GM21367 (cell line): ENCODE results near the gene CLCA4.

Experiments
- ATAC-seq: cut with Tn5 transposase; IDR thresholded peaks from one replicate; pipeline ENCODE4 v1.9.1; 2021; ENCODE audit not compliant: unreplicated experiment

CLCA4 gene, protein sequence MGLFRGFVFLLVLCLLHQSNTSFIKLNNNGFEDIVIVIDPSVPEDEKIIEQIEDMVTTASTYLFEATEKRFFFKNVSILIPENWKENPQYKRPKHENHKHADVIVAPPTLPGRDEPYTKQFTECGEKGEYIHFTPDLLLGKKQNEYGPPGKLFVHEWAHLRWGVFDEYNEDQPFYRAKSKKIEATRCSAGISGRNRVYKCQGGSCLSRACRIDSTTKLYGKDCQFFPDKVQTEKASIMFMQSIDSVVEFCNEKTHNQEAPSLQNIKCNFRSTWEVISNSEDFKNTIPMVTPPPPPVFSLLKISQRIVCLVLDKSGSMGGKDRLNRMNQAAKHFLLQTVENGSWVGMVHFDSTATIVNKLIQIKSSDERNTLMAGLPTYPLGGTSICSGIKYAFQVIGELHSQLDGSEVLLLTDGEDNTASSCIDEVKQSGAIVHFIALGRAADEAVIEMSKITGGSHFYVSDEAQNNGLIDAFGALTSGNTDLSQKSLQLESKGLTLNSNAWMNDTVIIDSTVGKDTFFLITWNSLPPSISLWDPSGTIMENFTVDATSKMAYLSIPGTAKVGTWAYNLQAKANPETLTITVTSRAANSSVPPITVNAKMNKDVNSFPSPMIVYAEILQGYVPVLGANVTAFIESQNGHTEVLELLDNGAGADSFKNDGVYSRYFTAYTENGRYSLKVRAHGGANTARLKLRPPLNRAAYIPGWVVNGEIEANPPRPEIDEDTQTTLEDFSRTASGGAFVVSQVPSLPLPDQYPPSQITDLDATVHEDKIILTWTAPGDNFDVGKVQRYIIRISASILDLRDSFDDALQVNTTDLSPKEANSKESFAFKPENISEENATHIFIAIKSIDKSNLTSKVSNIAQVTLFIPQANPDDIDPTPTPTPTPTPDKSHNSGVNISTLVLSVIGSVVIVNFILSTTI

DNA sequence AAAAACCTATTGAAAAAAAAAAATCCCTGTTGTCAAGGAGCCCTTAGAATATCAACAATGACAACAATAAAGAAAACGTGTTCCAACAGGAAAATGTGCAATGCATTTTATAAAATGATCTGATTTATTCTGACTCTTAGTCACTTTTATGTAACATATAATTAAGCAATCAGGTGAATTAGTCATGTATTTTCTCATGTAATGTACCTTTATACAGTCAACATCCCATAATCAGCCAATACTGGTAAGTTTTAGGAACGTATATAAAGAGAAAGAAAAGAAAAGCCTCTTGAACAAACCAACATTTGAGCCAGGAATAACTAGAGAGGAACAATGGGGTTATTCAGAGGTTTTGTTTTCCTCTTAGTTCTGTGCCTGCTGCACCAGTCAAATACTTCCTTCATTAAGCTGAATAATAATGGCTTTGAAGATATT lies at the start of gene CLCA4:
TSS of gene CLCA4 (plus strand) at position 292 of the 435 bp plus-strand sequence. CDS start at position 334, 42 bp downstream.
- no peak for ATAC-seq

DNA sequence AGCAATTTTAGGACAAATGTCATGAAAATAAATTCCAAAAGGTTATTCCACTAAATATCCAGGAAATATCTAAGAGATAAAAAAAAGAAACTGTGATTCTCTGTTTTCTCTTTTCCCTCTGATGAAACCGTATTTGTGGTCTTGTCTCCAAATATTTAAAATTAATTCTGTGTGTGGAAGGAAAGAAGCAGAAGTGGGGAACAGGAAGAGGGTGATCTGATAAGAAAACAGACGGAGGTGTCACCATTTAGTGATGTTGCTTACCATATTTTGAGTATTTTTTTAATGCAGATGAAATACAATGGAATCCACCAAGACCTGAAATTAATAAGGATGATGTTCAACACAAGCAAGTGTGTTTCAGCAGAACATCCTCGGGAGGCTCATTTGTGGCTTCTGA lies 48.6 kb upstream of the CLCA4 start:
- ATAC-seq = no peak

DNA sequence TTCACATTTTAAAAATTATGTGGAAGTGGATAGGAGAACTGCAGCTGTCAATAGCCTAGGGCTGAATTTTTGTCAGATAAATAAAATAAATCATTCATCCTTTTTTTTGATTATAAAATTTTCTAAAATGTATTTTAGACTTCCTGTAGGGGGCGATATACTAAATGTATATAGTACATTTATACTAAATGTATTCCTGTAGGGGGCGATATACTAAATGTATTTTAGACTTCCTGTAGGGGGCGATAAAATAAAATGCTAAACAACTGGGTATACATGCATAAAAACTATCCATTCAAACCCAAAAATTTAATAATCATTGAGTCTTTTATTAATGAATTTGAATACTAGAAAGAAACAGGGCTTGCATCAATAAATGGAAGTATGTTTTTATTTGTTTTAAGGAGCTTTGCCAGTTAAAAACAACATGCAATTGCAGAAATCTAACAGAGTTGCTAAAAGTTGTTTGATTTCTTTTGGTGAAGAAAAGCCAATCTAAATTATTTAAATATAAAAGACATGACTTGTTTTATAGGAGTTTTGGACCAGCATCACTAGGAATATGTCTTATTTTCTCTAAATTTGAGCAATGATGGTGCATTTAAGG lies 46.8 kb upstream of the CLCA4 start:
- no peak for ATAC-seq

DNA sequence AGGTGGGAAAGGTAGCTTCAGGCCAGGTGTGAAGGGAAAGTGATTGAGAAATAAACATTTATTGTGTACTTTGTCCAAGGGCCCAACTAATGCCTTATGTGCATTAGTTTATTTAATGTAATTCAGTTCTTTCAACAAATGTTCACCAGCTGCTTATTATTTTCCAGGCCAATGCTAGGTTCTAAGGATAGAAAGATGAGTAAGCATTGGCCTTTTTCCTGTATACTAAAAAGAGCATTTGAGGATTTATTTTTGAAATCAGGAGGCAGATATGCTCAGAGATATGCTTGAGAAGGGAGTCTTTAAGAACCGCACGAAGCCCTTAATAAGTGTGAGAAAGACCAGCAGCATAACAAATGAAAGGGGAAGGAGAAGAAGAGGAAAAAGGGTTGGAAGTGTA lies 46.2 kb upstream of the CLCA4 start:
- ATAC-seq = no peak

DNA sequence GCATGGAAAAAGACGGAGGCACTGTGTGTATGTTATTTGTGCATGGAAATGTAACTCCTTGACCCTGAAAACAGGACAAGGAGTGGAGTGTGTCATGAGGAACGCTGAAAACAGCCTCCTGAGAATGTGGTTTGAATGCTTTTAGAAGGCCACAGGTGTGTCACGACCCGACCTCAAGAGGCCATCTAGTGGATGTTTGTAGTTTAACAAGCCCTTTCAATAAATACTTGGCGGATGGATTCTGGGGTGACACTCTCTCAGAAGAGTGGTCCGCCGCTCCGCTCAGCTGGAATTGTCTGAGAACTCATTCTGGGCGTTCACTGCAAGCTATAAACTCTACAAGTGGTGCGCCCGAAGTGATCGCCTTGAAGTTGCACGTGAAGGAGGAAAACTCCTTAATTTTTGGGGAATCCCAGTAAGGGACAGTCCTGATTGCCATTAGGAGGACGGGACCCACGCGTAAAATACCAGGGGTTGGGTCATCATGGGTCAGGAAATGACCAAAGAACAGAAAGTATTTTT lies 44.7 kb upstream of the CLCA4 start:
- ATAC-seq = peak; percentile 69

DNA sequence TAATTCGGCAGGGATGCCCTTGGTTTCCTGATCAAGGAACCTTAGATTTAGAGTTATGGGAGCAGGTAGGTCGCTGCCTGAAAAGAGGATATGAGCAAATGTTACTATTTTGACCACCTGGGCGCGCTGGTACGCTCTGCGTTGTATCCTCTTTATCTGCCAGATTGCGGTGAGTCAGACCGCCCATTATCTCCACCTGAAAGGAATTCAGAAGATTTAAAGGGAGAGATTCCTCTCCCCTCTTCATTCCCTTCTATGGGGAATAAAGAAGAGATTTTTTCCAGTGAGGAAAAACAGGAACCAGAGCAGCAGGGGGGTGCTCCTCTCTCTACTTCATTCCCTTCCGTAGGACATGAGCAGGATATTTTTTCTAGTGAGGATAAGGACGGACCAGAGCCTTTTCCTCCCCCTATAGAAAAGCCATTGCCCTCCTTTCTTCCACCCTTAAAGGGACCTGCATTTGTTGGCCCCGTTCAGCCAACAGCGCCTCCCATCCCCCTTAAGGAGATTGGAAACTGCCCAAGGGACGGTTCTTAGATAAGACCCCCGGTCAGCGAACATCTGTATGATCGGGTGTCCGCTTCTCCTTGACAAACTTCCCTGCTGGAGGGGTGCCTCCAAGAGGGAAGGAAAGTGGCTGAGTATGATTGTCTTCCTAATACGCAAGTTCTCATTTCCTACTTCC lies 44.0 kb upstream of the CLCA4 start:
- ATAC-seq = no peak

DNA sequence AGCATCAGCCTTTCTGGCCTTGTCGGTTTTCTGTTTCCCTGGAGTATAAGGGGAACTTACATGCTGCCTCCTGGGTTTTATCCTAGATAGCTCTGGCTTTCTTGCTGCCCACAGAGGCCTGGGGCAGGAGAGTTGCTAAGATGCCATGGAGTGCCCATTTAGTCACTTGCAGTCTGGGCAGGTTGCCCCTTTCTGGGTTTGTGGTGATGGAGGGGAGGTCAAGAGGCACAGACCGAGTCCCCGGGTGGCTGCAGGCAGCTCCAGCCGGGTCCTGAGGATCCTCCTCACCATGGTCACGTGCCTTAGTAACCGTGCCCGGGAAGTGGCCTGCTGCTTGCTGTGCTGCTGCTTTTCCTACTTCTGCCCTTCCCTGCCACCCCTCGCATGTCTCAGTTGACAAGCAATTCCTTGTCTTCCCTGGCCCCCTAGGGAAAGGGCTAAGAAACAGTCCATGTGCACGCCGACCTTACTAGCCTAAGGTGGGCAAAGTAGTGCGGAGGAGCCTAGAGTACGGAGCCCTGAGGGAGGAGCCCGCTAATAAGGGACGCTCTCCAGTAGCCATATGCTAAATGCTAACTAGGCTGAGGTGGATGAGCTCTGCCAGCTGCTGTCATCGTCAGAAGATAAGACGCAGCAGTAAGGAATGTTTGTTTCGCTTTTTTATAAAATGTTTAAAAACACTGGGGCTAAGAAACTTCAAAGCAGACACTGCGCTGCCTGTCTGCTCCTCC lies 43.3 kb upstream of the CLCA4 start:
- ATAC-seq = no peak

DNA sequence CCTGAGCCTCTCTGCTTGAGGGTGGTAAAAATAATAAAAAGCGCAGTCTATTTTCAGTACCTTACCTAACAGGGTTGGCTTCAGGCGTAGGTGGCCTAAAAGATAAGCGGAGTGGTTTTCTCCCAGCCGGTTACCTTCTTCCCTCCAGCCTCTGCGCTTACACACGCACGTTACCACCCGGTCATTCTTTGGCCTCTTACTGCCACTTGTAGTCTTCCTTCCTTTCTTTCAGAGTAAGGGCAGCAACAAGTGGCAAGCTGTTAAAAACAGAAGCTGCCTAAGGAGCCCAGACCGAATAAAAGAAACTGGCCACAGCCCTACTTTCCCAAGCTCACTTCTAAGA lies 42.8 kb upstream of the CLCA4 start:
- ATAC-seq = no peak

DNA sequence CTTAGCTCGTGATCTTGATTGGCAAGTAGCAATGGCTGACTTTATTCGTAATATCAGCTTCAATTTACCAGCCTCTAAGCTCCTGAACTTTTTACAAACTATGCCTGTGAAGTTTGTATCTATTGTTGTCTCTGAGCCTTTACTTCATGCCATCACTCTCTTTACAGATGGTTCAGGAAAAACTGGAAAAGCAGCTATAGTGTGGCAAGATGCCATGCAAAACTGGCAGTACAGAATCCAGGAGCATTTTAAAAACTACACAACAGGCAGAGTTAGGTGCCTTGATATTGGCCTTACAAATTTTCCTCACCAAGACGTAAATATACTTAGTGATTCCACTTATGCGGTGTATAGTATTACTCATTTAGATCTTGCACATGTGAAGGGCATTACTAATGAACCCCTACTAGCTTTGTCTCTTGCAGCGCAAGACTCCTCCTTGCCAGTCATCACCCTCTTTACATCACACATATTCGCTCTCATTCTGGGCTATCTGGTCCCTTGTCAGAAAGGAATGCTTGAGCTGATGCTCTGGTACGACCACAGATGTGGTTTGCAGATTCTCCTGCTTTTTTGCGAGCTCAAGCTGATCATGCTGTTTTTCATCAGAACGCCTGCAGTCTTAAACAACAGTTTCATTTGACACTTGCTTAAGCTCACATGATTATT lies 41.8 kb upstream of the CLCA4 start:
- ATAC-seq = no peak

DNA sequence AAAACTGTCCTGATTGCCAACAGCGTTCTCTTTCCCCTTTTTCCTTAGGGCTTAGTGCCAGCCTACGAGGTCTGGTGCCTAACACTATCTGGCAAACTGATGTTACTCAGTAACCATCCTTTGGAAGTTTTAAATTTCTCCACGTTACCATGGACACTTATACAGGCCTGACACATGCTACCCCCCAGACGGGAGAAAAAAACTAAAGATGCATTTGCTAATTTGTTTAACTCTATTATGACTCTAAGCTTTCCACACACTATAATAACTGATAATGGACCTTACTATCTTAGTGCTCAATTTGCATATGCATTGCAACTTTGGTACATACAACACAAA lies 41.3 kb upstream of the CLCA4 start:
- no peak for ATAC-seq

DNA sequence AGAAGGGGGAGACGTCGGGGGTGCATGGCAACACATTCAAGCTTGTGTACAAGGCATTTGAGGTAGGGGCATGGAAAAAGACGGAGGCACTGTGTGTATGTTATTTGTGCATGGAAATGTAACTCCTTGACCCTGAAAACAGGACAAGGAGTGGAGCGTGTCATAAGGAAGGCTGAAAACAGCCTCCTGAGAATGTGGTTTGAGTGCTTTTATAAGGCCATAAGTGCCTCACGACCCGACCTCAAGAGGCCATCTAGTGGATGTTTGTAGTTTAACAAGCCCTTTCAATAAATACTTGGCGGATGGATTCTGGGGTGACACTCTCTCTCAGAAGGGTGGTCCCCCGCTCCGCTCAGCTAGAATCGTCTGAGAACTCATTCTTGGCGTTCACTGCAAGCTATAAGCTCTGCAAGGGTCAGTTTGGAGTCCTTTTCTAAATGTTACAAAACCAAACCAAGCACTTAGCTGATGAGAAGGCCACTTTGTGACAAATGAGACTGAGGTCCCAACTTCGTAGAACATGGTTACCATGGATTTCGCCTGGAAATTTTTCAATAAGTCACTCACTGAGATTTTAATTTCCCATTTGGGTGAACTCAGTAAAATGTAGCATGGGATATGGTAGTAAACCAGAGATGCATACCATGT lies 38.8 kb upstream of the CLCA4 start:
- no peak for ATAC-seq

DNA sequence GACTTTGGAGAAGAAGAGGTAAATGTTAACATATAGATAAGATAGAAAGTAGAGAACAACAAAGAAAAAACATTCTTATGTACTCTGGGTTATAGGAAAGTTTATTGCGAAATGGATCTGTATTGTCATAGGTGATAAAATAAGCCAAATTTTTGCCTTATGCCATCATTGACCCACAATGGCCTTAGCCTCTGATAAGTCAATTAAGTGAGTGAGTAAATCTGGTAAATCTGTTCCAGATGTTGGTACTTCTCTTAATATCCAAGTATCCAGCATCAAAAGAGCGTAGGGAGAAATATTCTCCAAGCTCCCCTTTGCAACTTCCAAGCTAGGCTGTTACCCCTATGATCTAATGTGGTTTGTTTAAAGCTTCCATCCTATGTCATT lies 38.3 kb upstream of the CLCA4 start:
- no peak for ATAC-seq

DNA sequence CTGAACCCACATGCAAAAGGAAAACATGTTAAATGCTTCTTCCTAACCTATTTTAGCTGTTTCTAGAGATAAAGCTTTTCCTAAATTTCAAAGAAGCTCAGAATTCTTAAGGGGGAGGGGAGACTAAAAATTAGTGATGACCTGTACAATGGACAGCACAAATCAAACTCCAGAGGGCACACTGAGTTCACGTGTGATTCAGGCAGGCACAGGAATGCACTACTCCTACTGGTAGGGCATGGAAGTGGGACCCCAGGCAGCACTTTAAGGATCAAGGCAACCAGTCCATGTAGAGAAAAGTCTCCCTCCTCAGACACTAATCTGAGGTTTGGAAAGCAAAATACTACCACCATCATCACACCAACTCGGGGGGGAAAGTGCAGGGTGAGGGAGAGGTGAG lies 31.3 kb upstream of the CLCA4 start:
- ATAC-seq = no peak

DNA sequence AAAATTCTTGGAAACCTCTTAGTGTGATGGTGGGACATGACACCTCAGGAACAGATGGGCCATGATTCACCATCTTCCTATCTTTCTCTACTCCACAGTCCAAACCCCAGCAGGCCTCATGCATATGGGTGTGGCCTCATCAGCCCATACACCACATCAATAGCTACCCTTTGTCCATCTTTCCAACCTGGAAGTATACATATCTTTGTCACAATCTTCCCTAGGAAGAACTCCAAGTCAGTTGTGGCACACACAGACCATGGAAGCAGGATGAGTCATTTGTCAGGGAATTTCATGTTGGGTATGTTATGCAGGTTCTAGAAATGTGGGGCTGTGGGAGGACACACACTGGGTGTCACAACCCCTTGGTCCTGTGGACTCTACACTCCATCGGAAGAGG lies 30.5 kb upstream of the CLCA4 start:
- ATAC-seq = no peak

DNA sequence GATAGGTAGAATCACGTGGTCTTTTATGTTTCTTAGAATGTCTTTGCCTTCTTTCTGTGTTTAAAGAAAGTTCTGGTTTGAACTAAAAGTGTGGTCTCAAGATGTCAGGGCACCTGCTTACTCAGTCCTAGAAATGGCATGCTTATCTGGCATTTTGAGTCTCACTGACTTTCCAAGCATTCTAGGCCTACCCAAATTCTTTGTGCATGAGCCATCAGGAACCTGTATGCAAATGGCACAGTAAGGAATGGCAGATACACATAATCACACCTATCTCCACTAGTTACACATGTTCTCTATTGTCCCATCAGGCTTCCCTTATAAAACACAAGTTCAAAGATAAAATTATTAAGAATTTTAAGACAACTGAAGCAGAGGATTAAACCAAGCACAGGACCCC lies 29.5 kb upstream of the CLCA4 start:
- no peak for ATAC-seq

DNA sequence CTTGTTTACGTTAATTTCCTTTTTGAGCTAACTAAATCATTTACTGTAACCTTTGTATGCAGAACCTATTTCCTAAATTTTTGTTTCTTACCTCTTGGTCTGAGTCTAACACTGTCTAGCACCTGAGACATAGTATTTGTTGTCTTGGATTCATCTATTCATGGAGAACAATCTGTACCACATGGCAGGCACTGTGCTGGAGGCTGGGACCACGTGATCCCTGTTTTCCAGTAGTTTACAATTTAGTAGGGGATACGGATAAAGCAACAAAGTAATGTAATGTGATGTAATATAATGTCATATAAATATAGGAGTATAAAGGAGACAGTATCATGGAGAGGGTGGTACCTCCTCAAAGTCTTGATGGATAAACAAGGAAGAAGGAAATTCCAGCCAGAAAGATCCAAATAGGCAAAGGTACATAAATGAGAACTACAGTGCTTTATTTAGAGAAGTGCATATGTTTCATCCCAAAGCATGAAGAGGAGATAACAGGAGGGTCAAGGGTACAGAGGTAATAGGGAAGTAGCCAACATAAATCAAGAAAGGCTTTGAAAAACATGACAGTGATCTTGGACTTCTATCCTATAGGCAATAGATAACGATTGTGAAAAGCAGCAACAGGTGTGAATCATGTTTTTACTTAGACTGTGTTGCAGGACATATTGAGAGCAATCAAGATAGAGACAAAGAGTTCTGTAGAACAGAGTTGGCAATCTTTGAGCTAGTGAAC lies 25.9 kb upstream of the CLCA4 start:
- no peak for ATAC-seq

DNA sequence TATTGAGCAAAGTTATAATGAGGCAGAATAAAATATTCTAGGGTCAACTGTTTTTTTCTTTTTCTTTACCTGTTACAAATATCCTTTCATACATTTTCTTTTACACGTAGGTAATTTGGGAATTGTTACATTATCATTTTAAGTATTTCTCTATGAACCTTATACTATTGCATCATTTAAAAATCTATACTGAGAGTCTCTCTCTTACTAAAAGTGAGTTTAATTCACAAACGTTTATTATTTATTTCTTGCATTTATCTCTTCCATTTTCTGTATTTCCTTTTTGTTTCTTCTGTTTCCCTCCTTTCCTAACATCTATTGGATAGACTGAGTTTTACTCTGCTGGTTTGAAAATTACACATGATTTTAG lies 25.4 kb upstream of the CLCA4 start:
- no peak for ATAC-seq

DNA sequence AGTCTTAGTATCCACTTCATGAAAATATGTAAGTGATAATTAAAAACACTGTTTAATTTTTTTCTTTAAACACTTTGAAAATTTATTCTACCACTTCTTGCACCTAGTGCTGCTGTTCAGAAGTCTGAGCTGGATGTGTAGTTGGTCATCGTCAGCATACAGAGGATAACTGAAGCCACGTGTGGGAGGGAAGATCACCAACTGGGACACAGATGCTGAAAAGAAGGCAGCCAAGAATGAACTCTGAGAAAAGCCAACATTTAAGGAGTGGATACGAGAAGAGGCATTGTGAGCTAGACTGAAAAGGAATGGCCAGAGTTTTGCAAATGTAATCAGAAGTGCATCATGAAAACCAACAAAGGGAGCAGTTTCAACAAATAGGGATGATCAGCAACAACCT lies 24.6 kb upstream of the CLCA4 start:
- ATAC-seq = no peak
